GM19238 (cell line): Measurements from ENCODE around the gene CCDC85A.

Source experiments
- DNase-seq: peaks from one replicate; pipeline ENCODE4 v3.0.0; 2011; ENCODE audit warnings: low spot score; ENCODE audit not compliant: insufficient read length

Gene CCDC85A

DNA sequence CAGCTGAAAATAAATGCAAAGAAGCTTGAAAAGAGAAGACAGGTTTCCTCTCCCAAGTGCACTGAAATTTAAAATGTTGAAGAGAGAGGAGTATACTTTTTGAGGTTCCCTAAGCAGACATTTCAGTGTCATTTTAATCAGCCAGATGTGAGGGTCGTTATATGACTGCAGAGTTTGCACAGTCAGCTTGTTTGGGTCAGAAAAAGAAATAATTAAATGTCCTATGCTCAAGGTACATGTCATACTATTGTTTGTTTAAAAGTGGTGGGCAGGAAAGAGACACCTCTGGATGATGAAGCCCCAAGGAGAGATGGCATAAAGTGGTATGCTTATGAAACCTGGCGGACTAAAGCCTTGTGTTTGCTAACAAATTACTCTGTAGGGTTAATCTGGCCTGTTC is 55.2 kb downstream of the CCDC85A start:
- no peak for DNase-seq

- DNase-seq, result no peak
Observed at GRCh38 chr2:56239437-56239836, 55.6 kb downstream of the CCDC85A start.

DNA sequence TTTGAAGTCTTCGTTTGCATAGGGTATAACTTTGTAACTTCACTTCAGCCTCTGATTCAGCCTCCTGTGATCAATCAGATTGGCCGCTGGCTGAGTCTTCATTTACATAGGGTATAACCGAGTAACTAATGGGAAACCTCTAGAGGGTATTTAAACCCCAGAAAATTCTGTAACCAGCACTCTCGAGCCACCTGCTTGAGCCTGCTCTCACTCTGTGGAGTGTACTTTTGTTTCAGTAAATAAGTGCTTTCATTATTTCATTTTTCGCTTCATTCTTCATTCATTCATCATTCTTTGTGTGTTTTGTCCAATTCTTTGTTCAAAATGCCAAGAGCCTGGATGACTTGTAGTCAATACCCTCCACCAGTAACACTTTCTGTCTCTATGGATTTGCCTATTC is 56.4 kb downstream of the CCDC85A start:
- DNase-seq, result no peak

DNA sequence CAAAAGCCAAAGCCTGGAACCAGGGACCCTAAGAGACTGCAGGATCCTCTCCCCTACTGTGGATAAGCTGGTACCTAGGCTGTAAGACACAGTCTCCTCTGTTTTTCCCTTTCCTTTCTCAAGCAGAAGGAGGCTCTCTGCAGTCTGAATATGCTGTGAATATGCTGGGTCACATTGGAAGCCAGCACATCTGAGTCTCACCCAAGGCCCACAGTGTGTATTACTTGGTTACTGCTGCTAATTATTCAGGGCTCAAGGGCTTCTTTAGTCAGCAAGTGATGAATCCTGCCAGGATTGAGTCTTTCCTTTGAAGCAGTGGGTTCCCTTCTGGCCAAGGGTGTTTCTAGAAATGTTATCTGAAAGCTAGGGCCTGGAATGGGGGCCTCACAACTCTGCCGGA is 60.7 kb downstream of the CCDC85A start:
- DNase-seq, result no peak

DNA sequence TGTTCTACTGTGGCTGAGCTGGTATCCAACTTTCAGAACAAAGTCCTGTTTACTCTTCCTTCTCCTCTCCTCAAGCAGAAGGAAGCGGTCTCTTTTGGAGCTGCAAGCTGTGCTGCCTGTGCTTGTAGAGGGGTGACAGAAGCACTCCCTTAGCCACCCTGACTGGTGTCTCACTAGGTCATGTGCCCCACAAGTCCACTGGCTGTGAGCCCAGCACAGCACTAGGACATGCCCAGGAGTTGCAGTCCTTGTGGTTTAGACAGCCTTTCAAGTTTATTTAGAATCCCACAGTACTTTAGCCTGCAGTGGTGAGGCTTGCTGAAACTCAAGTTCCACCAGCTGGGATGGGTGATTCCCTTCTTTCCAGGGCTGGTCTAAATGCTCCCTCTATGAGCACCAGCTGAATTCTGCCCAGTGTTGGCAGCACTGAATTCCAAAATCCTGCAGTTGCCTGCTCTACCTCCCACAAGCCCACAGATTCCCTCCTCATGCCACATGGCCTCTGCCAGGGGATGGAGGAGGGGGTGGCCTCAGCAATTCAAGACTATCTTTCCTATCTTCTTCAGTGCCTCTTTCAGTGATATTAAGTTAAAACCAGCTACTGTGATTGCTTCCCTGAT is 61.2 kb downstream of the CCDC85A start:
- DNase-seq, result no peak

GRCh38 chr2:56248965-56249742 is 65.4 kb downstream of the CCDC85A start:
- no peak for DNase-seq

- no peak for DNase-seq
Observed at GRCh38 chr2:56250153-56250729, 66.5 kb downstream of the CCDC85A start.

DNA sequence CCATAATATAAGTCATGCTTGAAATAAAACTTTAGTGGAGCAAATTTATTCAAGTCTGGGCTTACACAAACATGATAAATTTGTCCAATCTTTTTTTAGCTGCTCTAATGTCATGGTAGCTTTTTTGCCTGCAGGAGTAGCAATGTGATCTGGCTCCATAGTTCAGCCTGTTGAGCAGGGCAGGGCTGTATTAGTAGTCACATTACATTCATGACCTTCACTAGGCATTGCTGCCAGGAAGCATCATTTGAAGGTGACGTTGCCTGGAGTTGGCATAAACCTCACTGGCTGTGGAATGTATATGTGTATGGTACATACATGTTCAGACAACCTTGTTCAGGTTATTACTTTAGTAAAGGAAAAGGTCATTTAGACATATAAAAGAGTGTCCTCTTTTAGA is 76.6 kb downstream of the CCDC85A start:
- DNase-seq, result no peak

DNA sequence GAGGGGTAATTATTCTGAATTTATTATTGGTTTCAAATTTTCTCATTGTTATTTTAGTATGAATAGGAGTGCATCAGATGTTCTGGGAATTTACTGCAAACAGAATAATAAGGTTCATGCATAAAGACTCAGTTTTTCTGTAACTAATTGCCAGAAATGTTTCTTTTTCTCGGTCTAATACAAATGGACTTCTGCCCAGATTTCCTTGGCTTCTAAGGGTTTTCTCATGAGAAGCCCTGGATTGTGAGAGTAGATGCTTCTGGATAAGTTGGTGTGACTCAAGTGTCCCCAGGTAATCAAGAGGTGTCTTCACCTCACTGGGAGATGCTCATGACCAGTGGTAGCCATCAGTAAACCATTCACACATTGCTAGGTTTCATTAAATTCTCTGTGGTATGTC is 78.5 kb downstream of the CCDC85A start:
- DNase-seq, result no peak

DNA sequence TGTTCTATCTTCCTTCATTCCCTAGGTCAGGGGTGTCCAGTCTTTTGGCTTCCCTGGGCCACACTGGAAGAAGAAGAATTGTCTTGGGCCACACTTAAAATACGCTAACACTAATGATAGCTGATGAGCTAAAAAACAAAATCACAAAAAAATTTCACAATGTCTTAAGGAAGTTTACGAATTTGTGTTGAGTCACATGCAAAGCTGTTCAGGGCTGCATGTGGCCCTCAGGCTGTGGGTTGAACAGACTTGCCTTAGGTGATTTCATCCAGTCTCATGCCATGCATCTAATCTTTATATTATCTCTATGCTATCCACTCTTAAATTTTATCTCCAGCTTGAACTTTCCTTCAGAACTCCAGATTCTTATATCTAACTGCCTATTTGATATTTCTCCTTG is 80.1 kb downstream of the CCDC85A start:
- no peak for DNase-seq

- DNase-seq, result no peak
Observed at GRCh38 chr2:56266761-56267414, 83.1 kb downstream of the CCDC85A start.

- no peak for DNase-seq
Observed at GRCh38 chr2:56267415-56267788, 83.6 kb downstream of the CCDC85A start.

DNA sequence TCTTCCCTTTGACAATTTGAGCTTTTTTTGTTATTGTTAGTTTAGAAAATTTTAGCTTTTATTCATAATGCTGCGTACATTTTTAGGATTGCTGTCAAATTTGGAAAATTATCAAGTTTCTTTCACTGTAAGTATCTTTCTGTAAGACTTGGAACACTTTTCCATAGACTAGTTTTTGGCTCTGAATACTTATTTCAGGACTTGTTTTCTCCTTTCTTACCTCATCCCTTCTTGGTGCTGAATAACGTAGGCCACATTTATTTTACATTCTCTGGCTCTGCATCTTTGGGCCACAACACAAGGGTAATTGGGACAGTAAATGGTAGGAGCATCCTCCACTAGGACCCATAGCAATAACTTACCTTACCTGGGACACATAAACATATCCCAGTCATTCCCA is 85.1 kb downstream of the CCDC85A start:
- DNase-seq, result no peak

- DNase-seq, result no peak
Observed at GRCh38 chr2:56271275-56271674, 87.5 kb downstream of the CCDC85A start.

- DNase-seq, result no peak
Observed at GRCh38 chr2:56285224-56285623, 101.4 kb downstream of the CCDC85A start.

DNA sequence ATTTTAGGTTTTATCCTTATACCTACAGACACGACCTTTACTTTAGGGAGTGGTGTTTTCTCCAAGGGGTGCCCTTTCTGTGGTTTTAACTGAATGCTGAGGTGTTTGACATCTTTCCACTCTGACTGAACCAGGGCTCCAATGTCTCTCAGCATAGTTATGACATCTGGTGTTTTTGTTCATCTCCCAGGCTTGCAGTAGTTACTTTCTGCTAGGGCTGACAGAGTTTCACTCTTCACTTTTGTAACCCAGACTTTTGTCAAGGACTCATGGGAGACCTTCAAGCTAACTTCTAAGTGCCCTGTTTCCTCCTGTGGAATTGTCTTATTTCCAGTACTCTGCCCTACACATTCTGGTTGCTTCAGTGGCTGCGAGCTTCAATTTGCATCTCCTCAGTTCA is 103.1 kb downstream of the CCDC85A start:
- no peak for DNase-seq

DNA sequence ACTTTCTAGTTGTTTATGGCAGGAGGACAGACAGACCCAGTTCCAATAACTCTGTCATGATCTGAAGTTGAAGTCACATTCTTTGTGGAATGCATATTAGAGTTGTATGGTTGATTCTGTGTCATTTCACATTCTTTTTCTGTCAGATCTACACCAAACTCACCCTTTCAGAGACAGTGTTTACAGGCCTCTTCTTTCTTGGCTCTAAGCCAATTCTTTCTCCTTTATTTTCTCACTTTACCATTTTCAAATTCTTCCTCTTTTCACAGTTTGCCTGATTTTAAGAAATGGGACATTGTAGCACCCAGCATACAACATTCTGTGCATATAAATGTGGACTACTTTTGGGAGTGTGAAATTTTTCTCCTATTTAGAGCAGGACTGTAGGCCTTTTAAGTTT is 103.7 kb downstream of the CCDC85A start:
- no peak for DNase-seq

GRCh38 chr2:56287974-56288373 is 104.2 kb downstream of the CCDC85A start:
- no peak for DNase-seq

DNA sequence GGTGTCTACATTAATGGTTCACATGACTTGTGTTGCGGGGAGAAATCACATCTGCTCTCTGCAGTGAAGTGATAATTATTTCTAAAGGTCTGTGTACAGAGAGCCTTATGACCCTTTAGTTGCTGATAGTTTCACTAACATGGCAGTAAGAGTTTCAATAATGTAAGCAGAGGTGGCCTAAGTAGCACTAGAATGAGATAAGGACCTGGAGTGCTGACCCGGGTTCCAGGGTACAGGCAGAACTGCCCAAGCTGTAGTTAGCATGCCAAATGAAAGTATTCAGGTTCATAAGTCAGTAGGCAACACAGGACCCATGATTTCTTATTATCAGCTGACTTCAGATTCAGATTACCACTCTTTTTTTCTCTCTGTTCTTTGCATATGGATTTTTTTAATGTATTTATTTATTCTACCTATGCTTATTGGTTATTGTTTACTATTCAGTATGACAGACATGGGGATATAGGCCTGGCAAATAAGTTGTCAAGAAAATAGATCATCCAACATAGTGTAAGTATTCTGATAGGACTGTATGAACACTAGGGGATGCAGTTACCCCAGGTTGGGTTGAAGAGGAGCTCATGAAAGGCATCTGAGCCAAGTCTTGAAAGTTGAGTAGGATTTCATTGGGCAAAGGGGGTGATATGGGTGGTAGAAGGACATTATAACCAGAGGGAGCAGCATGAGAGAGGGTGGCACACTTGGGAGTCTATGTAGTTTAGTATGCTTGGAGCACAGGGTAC is 105.2 kb downstream of the CCDC85A start:
- DNase-seq, result no peak

DNA sequence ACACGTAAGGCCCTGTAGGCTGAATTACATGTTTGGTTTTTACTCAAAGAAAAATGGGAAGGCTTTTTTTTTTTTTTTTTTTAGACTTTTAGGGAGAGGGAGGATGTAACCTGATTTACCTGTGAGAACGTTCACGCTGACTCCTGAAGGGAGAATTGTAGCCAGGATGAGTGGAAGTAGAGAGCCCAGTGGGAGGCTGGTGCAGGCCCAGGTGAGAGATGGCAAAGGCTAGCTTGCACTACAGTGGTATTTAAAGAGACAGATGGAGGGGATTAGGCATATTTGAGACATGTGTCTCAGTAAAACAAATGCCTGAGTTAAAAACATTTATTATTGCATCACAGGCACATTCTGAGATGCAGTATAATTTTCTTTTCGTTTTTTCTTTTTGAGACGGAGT is 107.9 kb downstream of the CCDC85A start:
- DNase-seq, result no peak

GRCh38 chr2:56292951-56293350 is 109.2 kb downstream of the CCDC85A start:
- no peak for DNase-seq

- DNase-seq, result no peak
Observed at GRCh38 chr2:56295666-56296065, 111.9 kb downstream of the CCDC85A start.
